HG02885 (cell line): Measurements from ENCODE around the gene SLC35A4.
A peak's percentile ranks its signal among the peaks of the same experiment; 100 is the strongest.

Experiments
- ATAC-seq: cut with Tn5 transposase; IDR thresholded peaks from one replicate; pipeline ENCODE4 v1.9.1; 2021; ENCODE audit warnings: mild to moderate bottlenecking; ENCODE audit not compliant: unreplicated experiment, poor library complexity

The SLC35A4 gene, protein sequence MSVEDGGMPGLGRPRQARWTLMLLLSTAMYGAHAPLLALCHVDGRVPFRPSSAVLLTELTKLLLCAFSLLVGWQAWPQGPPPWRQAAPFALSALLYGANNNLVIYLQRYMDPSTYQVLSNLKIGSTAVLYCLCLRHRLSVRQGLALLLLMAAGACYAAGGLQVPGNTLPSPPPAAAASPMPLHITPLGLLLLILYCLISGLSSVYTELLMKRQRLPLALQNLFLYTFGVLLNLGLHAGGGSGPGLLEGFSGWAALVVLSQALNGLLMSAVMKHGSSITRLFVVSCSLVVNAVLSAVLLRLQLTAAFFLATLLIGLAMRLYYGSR

GRCh38 chr5:140564196-140565023 lies at the start of gene SLC35A4, which contains the start of gene APBB3:
TSS of gene SLC35A4 (plus strand) at chr5:140564828. CDS start at chr5:140567170, 2,342 bp downstream.
TSS of gene APBB3 (minus strand) at chr5:140564598. CDS start at chr5:140564245, 353 bp downstream.
- ATAC-seq, result peak; percentile 88

DNA sequence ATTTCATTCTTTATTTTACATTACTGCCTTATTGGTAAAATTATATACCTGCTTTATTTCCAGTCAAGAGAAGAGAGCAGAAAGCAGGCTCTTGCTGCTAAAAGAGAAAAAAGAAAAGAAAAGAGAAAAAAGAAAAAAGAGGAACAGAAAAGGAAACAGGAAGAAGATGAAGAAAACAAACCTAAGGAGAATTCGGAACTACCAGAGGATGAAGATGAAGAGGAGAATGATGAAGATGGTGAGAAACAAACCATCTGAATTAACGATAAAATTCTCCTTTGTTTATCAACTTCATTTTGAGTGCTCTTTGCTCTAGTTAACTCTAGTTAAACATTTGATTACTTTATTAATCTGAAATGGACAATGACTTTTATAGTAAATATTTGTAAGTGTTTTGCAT lies 40.6 kb upstream of the SLC35A4 start:
- ATAC-seq, result no peak

- ATAC-seq, result no peak
Measured at GRCh38 chr5:140540227-140540626, 24.4 kb upstream of the SLC35A4 start.

GRCh38 chr5:140542972-140543371 lies 21.7 kb upstream of the SLC35A4 start:
- ATAC-seq, result no peak

DNA sequence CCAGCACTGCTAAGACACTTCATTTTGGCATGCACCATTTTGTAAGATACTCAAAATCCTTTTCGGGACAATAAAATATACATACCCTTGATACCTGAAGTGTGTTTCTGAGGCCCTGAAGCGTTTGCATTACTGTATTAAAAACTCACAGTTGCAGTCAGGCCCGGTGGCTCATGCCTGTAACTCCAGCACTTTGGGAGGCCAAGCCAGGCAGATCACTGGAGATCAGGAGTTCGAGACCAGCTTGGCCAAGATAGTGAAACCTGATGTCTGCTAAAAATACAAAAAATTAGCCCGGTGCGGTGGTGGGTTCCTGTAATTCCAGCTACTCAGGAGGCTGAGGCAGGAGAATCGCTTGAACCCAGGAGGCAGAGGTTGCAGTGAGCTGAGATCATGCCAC lies 19.6 kb upstream of the SLC35A4 start:
- ATAC-seq, result no peak

DNA sequence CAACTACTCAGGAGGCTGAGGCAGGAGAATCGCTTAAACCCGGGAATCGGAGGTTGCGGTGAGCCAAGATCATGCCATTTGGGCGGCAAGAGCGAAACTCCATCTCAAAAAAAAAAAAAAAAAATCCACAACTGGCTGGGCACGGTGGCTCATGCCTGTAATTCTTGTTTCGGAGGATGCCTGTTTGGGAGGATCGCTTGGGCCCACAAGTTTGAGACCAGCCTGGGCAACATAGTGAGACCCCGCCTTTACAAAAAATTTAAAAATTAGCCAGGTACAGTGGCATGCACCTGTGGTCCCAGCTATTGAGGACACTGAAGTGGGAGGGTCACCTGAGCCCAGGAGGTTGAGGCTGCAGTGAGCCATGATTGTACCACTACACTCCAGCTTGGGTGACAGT lies 19.0 kb upstream of the SLC35A4 start:
- ATAC-seq, result no peak

DNA sequence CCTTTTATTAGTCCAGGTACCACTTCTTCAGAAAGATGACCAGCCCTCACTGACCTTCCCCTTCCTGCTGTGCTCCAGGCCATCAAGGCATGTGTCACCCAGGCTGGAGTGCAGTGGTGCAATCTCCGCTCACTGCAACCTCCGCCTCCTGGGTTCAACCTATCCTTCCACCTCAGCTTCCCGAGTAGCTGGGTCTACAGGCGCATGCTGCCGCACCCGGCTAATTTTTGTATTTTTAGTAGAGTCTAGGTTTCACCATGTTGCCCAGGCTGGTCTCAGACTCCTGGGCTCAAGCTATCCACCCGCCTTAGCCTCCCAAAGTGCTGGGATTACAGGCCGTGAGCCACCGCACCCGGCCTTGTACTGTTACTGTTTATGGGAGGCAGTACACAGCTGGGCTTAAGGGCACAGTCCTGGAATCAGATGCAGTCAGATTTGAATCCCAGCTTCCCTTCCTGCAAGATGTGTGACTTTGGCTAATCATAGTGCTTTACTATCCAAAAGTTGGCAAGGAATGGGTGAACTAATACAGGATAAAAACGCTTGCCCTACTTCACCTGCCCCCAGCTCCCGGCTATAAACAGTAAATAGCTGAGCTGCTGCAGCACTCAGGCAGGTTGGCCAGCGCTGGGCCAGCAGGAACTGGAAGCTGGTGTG lies 17.6 kb upstream of the SLC35A4 start:
- ATAC-seq, result no peak

- ATAC-seq, result peak; percentile 99
Measured at GRCh38 chr5:140547508-140548299, 16.9 kb upstream of the SLC35A4 start, which contains the start of gene EIF4EBP3. TSS of gene EIF4EBP3 (plus strand) at chr5:140547662. CDS start at chr5:140547738, 76 bp downstream.

- ATAC-seq, result no peak
Measured at GRCh38 chr5:140548300-140548688, 16.3 kb upstream of the SLC35A4 start.

DNA sequence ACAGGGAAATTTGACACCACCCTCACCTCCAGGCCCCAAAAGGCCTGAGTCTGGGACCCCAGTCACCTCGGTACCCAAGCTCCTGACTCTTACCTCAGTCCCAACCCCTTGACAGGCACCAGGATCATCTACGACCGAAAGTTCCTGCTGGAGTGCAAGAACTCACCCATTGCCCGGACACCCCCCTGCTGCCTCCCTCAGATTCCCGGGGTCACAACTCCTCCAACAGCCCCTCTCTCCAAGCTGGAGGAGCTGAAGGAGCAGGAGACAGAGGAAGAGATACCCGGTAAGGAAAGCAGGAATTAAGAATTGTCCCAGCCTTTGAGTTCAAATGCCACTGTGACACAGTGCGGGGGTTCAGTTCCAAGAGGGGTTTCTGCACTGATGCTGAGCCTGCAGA lies 15.8 kb upstream of the SLC35A4 start:
- ATAC-seq, result no peak

DNA sequence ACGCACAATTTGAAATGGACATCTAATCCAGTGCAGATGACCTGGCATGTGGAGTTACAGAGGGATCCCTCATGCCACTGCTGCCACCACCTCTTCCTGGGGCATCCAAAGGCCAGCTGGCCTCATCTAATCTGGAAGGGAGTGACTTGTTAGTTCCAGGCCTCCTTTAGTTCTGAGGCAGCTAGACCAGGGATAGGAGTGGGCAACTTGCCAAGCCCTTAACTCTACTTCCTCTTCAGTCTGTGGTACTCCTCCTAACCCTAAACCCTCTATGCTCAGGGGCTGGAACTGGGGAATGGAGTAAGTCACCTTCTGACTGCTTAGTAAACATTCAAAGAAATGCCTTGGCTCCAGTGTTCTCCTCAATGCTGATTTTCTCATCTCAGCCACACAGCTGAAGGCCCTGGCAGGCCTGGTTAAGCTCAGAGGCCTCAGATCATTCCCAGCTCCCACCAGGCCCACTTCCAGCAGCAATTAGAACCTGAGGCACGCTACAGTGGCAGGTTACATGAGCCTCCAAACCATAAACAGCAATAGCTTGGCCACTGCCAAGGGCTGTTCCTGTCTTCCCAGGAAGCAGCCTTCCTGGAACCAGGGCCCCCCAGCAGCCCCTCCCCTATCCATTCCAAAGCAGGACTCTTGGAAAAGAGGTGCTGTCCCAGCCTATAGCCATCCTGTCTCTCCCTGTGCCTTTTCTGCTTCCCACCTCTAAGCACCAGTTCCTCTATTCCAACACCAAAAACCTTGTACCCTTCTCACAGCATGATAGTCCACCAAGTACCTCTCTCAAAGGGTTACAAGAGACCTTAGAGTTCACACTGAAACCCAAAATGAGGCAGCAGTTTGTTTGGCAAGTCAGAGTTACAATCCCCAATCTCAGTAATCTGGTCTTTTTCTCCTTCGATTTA lies 15.1 kb upstream of the SLC35A4 start:
- no peak for ATAC-seq

DNA sequence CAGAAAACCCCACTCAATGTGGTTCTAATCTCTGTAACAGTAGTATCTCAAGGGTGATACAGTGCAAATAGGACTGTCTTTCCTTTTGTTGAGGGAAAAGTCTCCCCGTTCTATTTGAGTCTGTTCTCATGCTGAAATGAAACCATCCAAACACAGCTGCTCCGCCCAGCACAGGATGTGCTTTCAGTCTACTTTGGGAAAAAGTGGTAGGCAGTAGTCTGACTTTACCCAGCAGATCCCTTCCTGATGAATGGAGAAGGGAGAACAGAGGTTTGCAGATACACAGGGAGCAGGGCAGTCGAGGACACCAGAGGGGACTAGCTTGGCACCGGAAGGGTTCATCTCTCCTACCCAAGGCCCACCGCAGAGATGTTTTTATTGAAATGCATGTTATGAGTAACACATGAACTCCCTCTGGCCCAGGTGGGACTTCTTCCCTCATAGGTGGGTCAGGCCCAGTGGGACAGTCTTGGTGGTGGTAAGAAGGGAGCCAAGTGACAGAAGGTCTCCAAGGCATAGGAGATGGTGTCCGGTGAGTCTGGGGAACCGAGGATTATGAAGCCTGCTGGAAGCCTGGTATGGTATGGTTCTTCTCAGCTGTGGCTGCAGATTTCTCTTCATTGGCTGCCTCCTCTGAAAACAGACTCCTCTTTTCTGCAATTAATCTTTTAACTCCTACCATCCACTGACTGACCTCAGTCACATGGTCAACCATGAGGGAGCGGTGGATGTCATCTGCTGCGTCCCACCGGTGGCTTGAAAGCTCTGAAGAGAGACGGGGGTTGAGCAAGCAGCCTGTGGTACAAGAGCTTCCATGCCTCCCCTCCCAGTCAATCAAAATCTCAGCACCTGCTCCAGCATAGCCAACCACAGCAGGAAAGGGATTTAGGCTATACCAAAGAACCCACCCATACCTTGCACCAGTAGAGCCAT lies 14.2 kb upstream of the SLC35A4 start:
- no peak for ATAC-seq

DNA sequence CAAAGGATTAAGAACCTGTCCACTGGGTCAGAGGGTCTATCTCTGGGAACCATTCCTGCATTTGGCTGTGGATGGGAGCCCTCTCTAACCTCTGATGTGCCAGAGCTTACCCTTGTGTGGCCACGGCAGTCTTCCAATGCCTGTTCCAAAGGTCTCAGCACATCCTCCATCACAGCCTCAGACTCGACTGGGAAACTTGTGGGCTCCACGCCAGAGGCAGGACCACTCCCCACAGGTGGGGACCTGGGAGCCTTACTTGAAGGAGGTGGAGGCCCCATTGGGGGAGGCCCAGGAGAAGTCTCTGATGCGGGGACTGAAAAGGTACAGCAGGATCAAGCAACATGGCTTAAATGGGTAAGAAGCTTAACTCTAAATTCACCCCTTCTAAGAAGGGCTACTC lies 12.8 kb upstream of the SLC35A4 start:
- ATAC-seq, result no peak

DNA sequence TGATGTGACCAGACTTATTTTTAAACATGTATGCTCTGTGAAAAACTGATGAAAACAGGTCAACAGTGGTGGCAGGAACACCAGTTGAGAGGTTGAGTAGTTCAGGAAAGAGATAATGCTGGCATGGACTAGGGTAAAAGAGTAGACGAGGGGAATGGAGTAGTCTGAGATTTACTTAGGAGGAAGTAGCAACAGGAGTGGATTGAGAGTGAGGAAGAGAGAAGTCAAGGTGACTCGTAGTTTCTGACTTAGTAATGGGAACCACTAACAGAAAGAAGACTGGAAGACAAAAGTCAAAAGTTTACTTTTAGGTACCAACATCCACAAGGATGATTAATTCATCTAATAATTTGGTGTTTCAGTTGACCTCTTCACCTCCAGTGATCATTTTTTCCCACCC lies 11.0 kb upstream of the SLC35A4 start:
- ATAC-seq, result no peak

DNA sequence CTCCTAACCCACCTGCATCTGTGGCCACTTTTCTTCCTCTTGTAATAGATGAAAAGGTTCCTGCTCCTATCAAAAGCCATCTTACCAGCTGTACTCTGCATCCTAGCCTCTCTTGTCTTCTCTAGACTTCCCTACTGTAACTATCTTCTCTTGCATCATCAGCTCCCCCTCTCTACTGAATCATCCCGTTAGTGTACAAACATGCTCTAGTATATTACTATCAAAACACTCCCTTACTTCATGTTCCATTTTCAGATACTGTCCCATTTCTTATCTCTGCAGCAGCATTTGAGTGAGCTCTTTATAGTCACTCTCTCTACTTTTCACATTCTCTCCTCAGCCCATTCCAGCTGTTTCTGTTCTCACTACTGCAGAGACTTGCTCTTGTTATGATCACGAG lies 10.2 kb upstream of the SLC35A4 start:
- no peak for ATAC-seq

GRCh38 chr5:140555747-140556312 lies 8.8 kb upstream of the SLC35A4 start:
- ATAC-seq, result no peak

DNA sequence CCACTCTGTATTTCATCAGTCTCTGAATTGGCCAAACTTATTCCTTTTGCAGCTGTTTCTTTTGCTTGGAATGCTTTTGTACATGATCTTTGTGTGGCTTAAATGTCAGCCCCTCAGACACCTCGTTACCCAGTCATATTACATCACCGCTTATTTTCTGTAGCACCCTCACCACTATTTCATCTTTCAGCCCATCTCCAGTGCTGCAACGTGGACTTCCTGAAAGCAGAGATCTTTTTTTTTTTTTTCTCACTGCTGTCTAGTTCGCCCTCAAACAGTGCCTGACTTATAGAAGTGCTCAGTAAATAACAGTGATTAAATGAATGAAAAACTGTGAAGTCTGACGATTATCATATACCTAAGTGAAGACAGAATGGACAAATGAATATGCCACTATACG lies 8.2 kb upstream of the SLC35A4 start:
- no peak for ATAC-seq
